Stimulated activated naive B cell treated with anti-CD40 and anti-IgM and Interleukin-4, amounts not matched to agents 10 μg/mL and 1 μg/mL and 100 μg/mL, for 72 hours (primary cell): ENCODE data around the gene CMBL.
A peak's percentile ranks its signal among the peaks of the same experiment; 100 is the strongest.

ENCODE experiments used
- ATAC-seq, 2 donors: fragments of 150-1000 bp; cut with Tn5 transposase; replicated peaks; 2 replicates each; pipeline ENCODE4 v1.10.0; 2021; ENCODE audit warnings: moderate library complexity in 1 of 2
- DNase-seq: peaks from one replicate; pipeline ENCODE4 v3.0.0; 2021
- H3K27ac Mint-ChIP-seq: one replicate; pipeline ENCODE4 v1.8.0; 2022; ENCODE audit warnings: mild to moderate bottlenecking, mixed read lengths
- H3K27me3 Mint-ChIP-seq, 2 donors: one replicate each; pipeline ENCODE4 v1.8.0; 2022; ENCODE audit warnings: mixed read lengths in 2 of 2
- H3K36me3 Mint-ChIP-seq, 2 donors: one replicate each; pipeline ENCODE4 v1.8.0; 2022; ENCODE audit warnings: mixed read lengths in 2 of 2, mild to moderate bottlenecking in 1 of 2
- H3K4me1 Mint-ChIP-seq, 2 donors: one replicate each; pipeline ENCODE4 v1.8.0; 2022; ENCODE audit warnings: mixed read lengths in 2 of 2, mild to moderate bottlenecking in 1 of 2
- H3K4me3 Mint-ChIP-seq, 2 donors: one replicate each; pipeline ENCODE4 v1.8.0; 2022; ENCODE audit warnings: mild to moderate bottlenecking in 2 of 2, mixed read lengths in 2 of 2, moderate library complexity in 1 of 2
- H3K9me3 Mint-ChIP-seq, 2 donors: one replicate each; pipeline ENCODE4 v1.8.0; 2022; ENCODE audit warnings: mixed read lengths in 2 of 2, mild to moderate bottlenecking in 1 of 2

Gene CMBL

GRCh38 chr5:10308844-10309243, 1.1 kb upstream of the CMBL start:
- ATAC-seq: no peak
- H3K4me3 Mint-ChIP-seq: peak overlapping the region in 1 of 2 donors; percentile 46
- H3K27ac Mint-ChIP-seq: no peak overlapping the region
- no peak for DNase-seq
- H3K9me3 Mint-ChIP-seq: no peaks in the 10 kb centered on the region
- peaks cover 4 to 5% of the 10 kb centered on the region in 2 donors for H3K36me3 Mint-ChIP-seq
- H3K27me3 Mint-ChIP-seq: peaks cover 40 to 44% of the 10 kb centered on the region in 2 donors
- H3K4me1 Mint-ChIP-seq: peaks cover 10% of the 10 kb centered on the region in 2 donors

- peaks cover 37 to 39% of the 10 kb centered on the region in 2 donors for H3K27me3 Mint-ChIP-seq
- no peak for DNase-seq
- ATAC-seq: no peak
- H3K27ac Mint-ChIP-seq: no peak overlapping the region
- H3K9me3 Mint-ChIP-seq: no peaks in the 10 kb centered on the region
- H3K4me3 Mint-ChIP-seq: no peak overlapping the region
- peaks cover 10% of the 10 kb centered on the region in 2 donors for H3K4me1 Mint-ChIP-seq
- peaks cover 4 to 5% of the 10 kb centered on the region in 2 donors for H3K36me3 Mint-ChIP-seq
Observed at GRCh38 chr5:10306806-10307205, 896 bp downstream of the CMBL start.

GRCh38 chr5:10306114-10306513, 1.6 kb downstream of the CMBL start:
- ATAC-seq: no peak
- H3K27me3 Mint-ChIP-seq: peaks cover 34 to 35% of the 10 kb centered on the region in 2 donors
- no peak overlapping the region for H3K4me3 Mint-ChIP-seq
- peaks cover 10% of the 10 kb centered on the region in 2 donors for H3K4me1 Mint-ChIP-seq
- no peak overlapping the region for H3K27ac Mint-ChIP-seq
- DNase-seq: no peak
- peaks cover 4 to 5% of the 10 kb centered on the region in 2 donors for H3K36me3 Mint-ChIP-seq
- no peaks in the 10 kb centered on the region for H3K9me3 Mint-ChIP-seq

GRCh38 chr5:10304932-10305331, 2.8 kb downstream of the CMBL start:
- no peaks in the 10 kb centered on the region for H3K9me3 Mint-ChIP-seq
- H3K4me3 Mint-ChIP-seq: no peak overlapping the region
- peaks cover 4 to 5% of the 10 kb centered on the region in 2 donors for H3K36me3 Mint-ChIP-seq
- no peak for ATAC-seq
- no peak overlapping the region for H3K27ac Mint-ChIP-seq
- DNase-seq: no peak
- peaks cover 6 to 10% of the 10 kb centered on the region in 2 donors for H3K4me1 Mint-ChIP-seq
- H3K27me3 Mint-ChIP-seq: peaks cover 32 to 34% of the 10 kb centered on the region in 2 donors

- H3K9me3 Mint-ChIP-seq: no peaks in the 10 kb centered on the region
- ATAC-seq (no peak), DNase-seq (no peak)
- peaks cover 6 to 10% of the 10 kb centered on the region in 2 donors for H3K4me1 Mint-ChIP-seq
- H3K36me3 Mint-ChIP-seq: peaks cover 4 to 5% of the 10 kb centered on the region in 2 donors
- H3K27me3 Mint-ChIP-seq: peaks cover 27 to 31% of the 10 kb centered on the region in 2 donors
- no peak overlapping the region for H3K4me3 Mint-ChIP-seq
- no peak overlapping the region for H3K27ac Mint-ChIP-seq
Observed at GRCh38 chr5:10303699-10304170, 4.0 kb downstream of the CMBL start.

GRCh38 chr5:10303201-10303600, 4.5 kb downstream of the CMBL start:
- DNase-seq: no peak
- no peak overlapping the region for H3K27ac Mint-ChIP-seq
- ATAC-seq: no peak
- peaks cover 6 to 10% of the 10 kb centered on the region in 2 donors for H3K4me1 Mint-ChIP-seq
- peaks cover 4 to 5% of the 10 kb centered on the region in 2 donors for H3K36me3 Mint-ChIP-seq
- no peak overlapping the region for H3K4me3 Mint-ChIP-seq
- peaks cover 24 to 26% of the 10 kb centered on the region in 2 donors for H3K27me3 Mint-ChIP-seq
- no peaks in the 10 kb centered on the region for H3K9me3 Mint-ChIP-seq

- ATAC-seq (no peak), DNase-seq (no peak)
- Mint-ChIP-seq H3K27me3 (peaks cover 16 to 19% of the 10 kb centered on the region in 2 donors), H3K9me3 (no peaks in the 10 kb centered on the region), H3K36me3 (no peaks in the 10 kb centered on the region), H3K27ac (no peak overlapping the region), H3K4me3 (no peak overlapping the region), H3K4me1 (peaks cover 0 to 3% of the 10 kb centered on the region in 2 donors)
Observed at GRCh38 chr5:10301842-10302610, 5.7 kb downstream of the CMBL start.

GRCh38 chr5:10301266-10301665, 6.4 kb downstream of the CMBL start:
- H3K9me3 Mint-ChIP-seq: no peaks in the 10 kb centered on the region
- DNase-seq (no peak), ATAC-seq (no peak)
- no peak overlapping the region for H3K27ac Mint-ChIP-seq
- no peak overlapping the region for H3K4me3 Mint-ChIP-seq
- H3K27me3 Mint-ChIP-seq: peaks cover 9 to 16% of the 10 kb centered on the region in 2 donors
- H3K36me3 Mint-ChIP-seq: no peaks in the 10 kb centered on the region
- no peaks in the 10 kb centered on the region for H3K4me1 Mint-ChIP-seq

- H3K9me3 Mint-ChIP-seq: no peaks in the 10 kb centered on the region
- H3K36me3 Mint-ChIP-seq: no peaks in the 10 kb centered on the region
- DNase-seq (no peak), ATAC-seq (no peak)
- peaks cover 0 to 8% of the 10 kb centered on the region in 2 donors for H3K27me3 Mint-ChIP-seq
- no peak overlapping the region for H3K4me3 Mint-ChIP-seq
- H3K27ac Mint-ChIP-seq: no peak overlapping the region
- no peaks in the 10 kb centered on the region for H3K4me1 Mint-ChIP-seq
Observed at GRCh38 chr5:10300246-10300645, 7.5 kb downstream of the CMBL start.

GRCh38 chr5:10297646-10298204, 10.0 kb downstream of the CMBL start:
- Mint-ChIP-seq H3K36me3 (peaks cover 0 to 3% of the 10 kb centered on the region in 2 donors), H3K27ac (no peak overlapping the region), H3K4me1 (no peaks in the 10 kb centered on the region), H3K27me3 (peaks cover 9 to 10% of the 10 kb centered on the region in 2 donors), H3K9me3 (peaks cover 4% of the 10 kb centered on the region in 2 donors), H3K4me3 (no peak overlapping the region)
- no peak for ATAC-seq
- DNase-seq: no peak

- no peaks in the 10 kb centered on the region for H3K4me1 Mint-ChIP-seq
- peaks cover 4% of the 10 kb centered on the region in 2 donors for H3K9me3 Mint-ChIP-seq
- no peak for DNase-seq
- H3K27ac Mint-ChIP-seq: no peak overlapping the region
- no peak for ATAC-seq
- peaks cover 0 to 3% of the 10 kb centered on the region in 2 donors for H3K36me3 Mint-ChIP-seq
- H3K27me3 Mint-ChIP-seq: peaks cover 13% of the 10 kb centered on the region in 2 donors
- no peak overlapping the region for H3K4me3 Mint-ChIP-seq
Observed at GRCh38 chr5:10295619-10296326, 11.9 kb downstream of the CMBL start.

- Mint-ChIP-seq H3K4me3 (no peak overlapping the region), H3K36me3 (peaks cover 0 to 3% of the 10 kb centered on the region in 2 donors)
Observed at GRCh38 chr5:10293907-10294662, 13.6 kb downstream of the CMBL start.

GRCh38 chr5:10291692-10292339, 15.9 kb downstream of the CMBL start:
- Mint-ChIP-seq H3K9me3 (peaks cover 4% of the 10 kb centered on the region in 2 donors), H3K36me3 (peaks cover 0 to 3% of the 10 kb centered on the region in 2 donors), H3K27me3 (peaks cover 16 to 17% of the 10 kb centered on the region in 2 donors), H3K4me1 (peaks cover 6 to 7% of the 10 kb centered on the region in 2 donors), H3K4me3 (no peak overlapping the region), H3K27ac (no peak overlapping the region)
- DNase-seq (no peak), ATAC-seq (no peak)

More at GRCh38 chr5:10293907-10294662, 13.6 kb downstream of the CMBL start:
- DNase-seq: no peak
- H3K27ac Mint-ChIP-seq: no peak overlapping the region
- no peaks in the 10 kb centered on the region for H3K4me1 Mint-ChIP-seq
- peaks cover 4% of the 10 kb centered on the region in 2 donors for H3K9me3 Mint-ChIP-seq
- peaks cover 15 to 16% of the 10 kb centered on the region in 2 donors for H3K27me3 Mint-ChIP-seq
- ATAC-seq: no peak
